GM12878 (cell line): ENCODE data around the gene SCAMP1. TPM values are rescaled to one million over a fixed set of nuclear protein-coding genes. Genes with fewer than 3 reads are reported as not detected.

Experiments used
- ATAC-seq: fragments of 200-7000 bp; cut with Tn5 transposase; 3 replicates; pipeline ENCODE4 v1.9.1; 2020; ENCODE audit warnings: mild to moderate bottlenecking, moderate library complexity
- BruUV-seq: library from RNA; stranded (reverse); fragments of 400-500 nt; replicated peaks from 2 replicates; lab custom pipeline; 2021; lab: Mats Ljungman, UMichigan
- CTCF ChIA-PET: fragments of 300-600 bp; sonication (Branson Sonifier 250); formaldehyde crosslinking; extraction: SDS; loops from one replicate; lab custom pipeline; 2021; ENCODE audit warnings: inconsistent platforms; lab: Yijun Ruan, JAX
- POLR2A ChIA-PET: fragments of 350-600 bp; formaldehyde crosslinking; extraction: SDS; loops from one replicate; lab custom pipeline; 2021; ENCODE audit warnings: inconsistent platforms; lab: Charles Lee
- RAD21 ChIA-PET: fragments of 300-600 bp; sonication (Branson Sonifier 250); formaldehyde crosslinking; loops from one replicate; lab custom pipeline; 2023; ENCODE audit warnings: antibody characterized with exemption; ENCODE audit not compliant: unreplicated experiment; lab: Charles Lee
- SMC1A ChIA-PET: fragments of 300-600 bp; sonication (Branson Sonifier 250); formaldehyde crosslinking; loops from one replicate; lab custom pipeline; 2023; ENCODE audit not compliant: unreplicated experiment, uncharacterized antibody; lab: Charles Lee
- DNase-seq: peaks from one replicate; pipeline ENCODE4 v3.0.0-alpha.2; 2011; ENCODE audit warnings: low read depth, low spot score
- FAIRE-seq: peaks from 3 replicates; lab custom pipeline; 2011; peaks lifted over from hg19 to GRCh38; lab: Jason Lieb, UNC
- H2AFZ ChIP-seq: 2 replicates; pipeline ENCODE4 v1.6.0; 2011; ENCODE audit warnings: low read depth, low read length, control low read depth; ENCODE audit not compliant: control insufficient read depth
- H3K27ac ChIP-seq: 2 replicates; pipeline ENCODE4 v1.5.1; 2011; ENCODE audit warnings: control low read depth; ENCODE audit not compliant: control insufficient read depth, insufficient read depth
- H3K27me3 ChIP-seq, 2 experiments: replicated peaks in 1 of 2; 2 replicates each; pipeline versions ENCODE4 v1.6.0 to v1.6.1; 2011; ENCODE audit warnings: low read length in 1 of 2; ENCODE audit not compliant: control insufficient read depth in 2 of 2, insufficient read depth in 2 of 2
- H3K36me3 ChIP-seq, 2 experiments: 2 replicates each; pipeline ENCODE4 v1.5.1; 2011; ENCODE audit warnings: low read length in 1 of 2; ENCODE audit not compliant: control insufficient read depth in 2 of 2, insufficient read depth in 2 of 2
- H3K4me1 ChIP-seq: 2 replicates; pipeline ENCODE4 v1.6.1; 2011; ENCODE audit warnings: mild to moderate bottlenecking, low read length, moderate library complexity, mixed read lengths; ENCODE audit not compliant: control insufficient read depth, insufficient read depth
- H3K4me2 ChIP-seq: 2 replicates; pipeline ENCODE4 v1.6.0; 2011; ENCODE audit warnings: control low read depth; ENCODE audit not compliant: control insufficient read depth, insufficient read depth
- H3K4me3 ChIP-seq: fragments of 200-600 bp; sonication (generic); 2 replicates; pipeline ENCODE4 v1.5.1; 2016
- H3K79me2 ChIP-seq: 2 replicates; pipeline ENCODE4 v1.6.0; 2011; ENCODE audit warnings: low read length; ENCODE audit not compliant: control insufficient read depth, insufficient read depth
- H3K9ac ChIP-seq: 2 replicates; pipeline ENCODE4 v1.8.0; 2011; ENCODE audit warnings: low read length, control low read depth, mixed read lengths; ENCODE audit not compliant: control insufficient read depth, insufficient read depth
- H3K9me3 ChIP-seq: replicated peaks from 3 replicates; pipeline ENCODE4 v1.5.1; 2011; ENCODE audit warnings: mild to moderate bottlenecking, low read length; ENCODE audit not compliant: control insufficient read depth, insufficient read depth
- H4K20me1 ChIP-seq: 2 replicates; pipeline ENCODE4 v1.6.0; 2011; ENCODE audit not compliant: control insufficient read depth, insufficient read depth
- ASH2L ChIP-seq: fragments of 300-600, 200-600 bp; sonication (generic); IDR thresholded peaks from 2 replicates; pipeline ENCODE4 v1.6.1; 2017; ENCODE audit warnings: low read depth, mild to moderate bottlenecking, borderline replicate concordance
- BMI1 ChIP-seq: fragments of 450-650 bp; IDR thresholded peaks from 2 replicates; pipeline ENCODE4 v1.6.1; 2016; ENCODE audit warnings: mild to moderate bottlenecking, moderate library complexity, borderline replicate concordance
- IKZF1 ChIP-seq: fragments of 450-650 bp; conservative IDR thresholded peaks from 2 replicates; pipeline ENCODE4 v1.6.1; 2017; ENCODE audit warnings: antibody characterized with exemption, mild to moderate bottlenecking
- LARP7 ChIP-seq: fragments of 450-650 bp; IDR thresholded peaks from 2 replicates; pipeline ENCODE4 v1.6.1; 2017; ENCODE audit warnings: mild to moderate bottlenecking
- MYC ChIP-seq: IDR thresholded peaks from 2 replicates; pipeline ENCODE4 v1.6.1; 2011; ENCODE audit warnings: mild to moderate bottlenecking, low read length, moderate library complexity, inconsistent platforms; ENCODE audit not compliant: insufficient read depth, insufficient replicate concordance, insufficient read length, severe bottlenecking
- NFIC ChIP-seq: IDR thresholded peaks from 2 replicates; pipeline ENCODE4 v1.6.1; 2012; ENCODE audit warnings: low read depth, mild to moderate bottlenecking, inconsistent platforms, low read length, moderate library complexity
- NFYA ChIP-seq: IDR thresholded peaks from 2 replicates; pipeline ENCODE4 v1.6.1; 2011; ENCODE audit warnings: low read depth, mild to moderate bottlenecking, low read length, improper control_type of control experiment, borderline replicate concordance
- PML ChIP-seq: IDR thresholded peaks from 2 replicates; pipeline ENCODE4 v1.6.1; 2012; ENCODE audit warnings: low read length, inconsistent platforms
- RCOR1 ChIP-seq: conservative IDR thresholded peaks from 2 replicates; pipeline ENCODE4 v1.6.1; 2012; ENCODE audit warnings: low read depth, low read length, improper control_type of control experiment
- SMAD5 ChIP-seq: IDR thresholded peaks from 2 replicates; pipeline ENCODE4 v1.6.1; 2016; ENCODE audit warnings: antibody characterized with exemption, low read depth
- SREBF2 ChIP-seq: IDR thresholded peaks from 2 replicates; pipeline ENCODE4 v1.6.1; 2012; ENCODE audit warnings: mild to moderate bottlenecking, low read length
- ZBTB33 ChIP-seq: fragments of 450-650 bp; IDR thresholded peaks from 2 replicates; pipeline ENCODE4 v1.6.1; 2017; ENCODE audit warnings: mild to moderate bottlenecking
- WGBS: methylation state at CpG from one replicate; pipeline ENCODE4 v1.1.6; 2016; ENCODE audit warnings: low lambda C conversion rate; ENCODE audit not compliant: insufficient replicate concordance, insufficient coverage; ENCODE audit errors: missing lambda C conversion rate; 5-methylcytosine and 5-hydroxymethylcytosine counted together
- in situ Hi-C: fragments of 300-500 bp; cut with MboI; formaldehyde crosslinking; loops from 9 replicates; pipeline ENCODE4 v1.14.3; 2018; ENCODE audit warnings: mixed read lengths
- intact Hi-C: fragments of 100-400 bp; cut with micrococcal nuclease; formaldehyde crosslinking; loops from one replicate; pipeline ENCODE4 v1.14.2; 2022; ENCODE audit not compliant: unreplicated experiment
- polyA plus RNA-seq, 11 experiments: library from polyadenylated mRNA; depleted of rRNA in 4 of 11; unstranded in 6 of 11; stranded (reverse) in 5 of 11; fragments of >200 nt; fragmentation: Nextera tagmentation in 4 of 11; fragmentation: Illumina TruSeq in 1 of 11; extraction: Ambion mirVana in 4 of 11; extraction: Trizol in 1 of 11; gene quantifications; 1 replicate in 1 of 11; 2 replicates in 10 of 11; pipeline versions ENCODE4 v1.2.1 to v1.2.3, GENCODE V29; 2011 to 2016; ENCODE audit warnings: inconsistent platforms in 2 of 11, missing spikeins in 2 of 11, low read depth in 1 of 11
- total RNA-seq, 4 experiments: library from RNA; depleted of rRNA in 3 of 4; stranded (reverse); fragments of >200 nt in 3 of 4; fragmentation: Illumina TruSeq in 1 of 4; extraction: Trizol in 1 of 4; gene quantifications; 2 replicates each; pipeline versions ENCODE4 v1.2.1 to v1.2.3, GENCODE V29; 2013 to 2021
- TF ChIP-seq, protein P1 (sequence below): fragments of 450-650 bp; IDR thresholded peaks from 2 replicates; pipeline ENCODE4 v1.6.1; 2017; ENCODE audit warnings: mild to moderate bottlenecking, low read depth, inconsistent platforms; ENCODE audit not compliant: poor library complexity, severe bottlenecking

The SCAMP1 gene
- total and polyA plus RNA-seq, 10 of the 15 experiments (the other 5 are each of a cell fraction or from before 2014, with no cell fraction given) = 6.4 to 27.9 (median 20.0) TPM

- Histone ChIP-seq H3K4me3 (no peak overlapping the region), H3K79me2 (no peaks in the 10 kb centered on the region), H3K4me2 (no peak overlapping the region), H3K4me1 (peaks cover 5% of the 10 kb centered on the region), H3K36me3 (no peaks in the 10 kb centered on the region), H3K9ac (no peak overlapping the region), H3K27ac (no peak overlapping the region), H3K27me3 (no peaks in the 10 kb centered on the region), H4K20me1 (no peaks in the 10 kb centered on the region), H2AFZ (no peak overlapping the region), H3K9me3 (peaks cover 6% of the 10 kb centered on the region)
- POLR2A ChIA-PET = interaction anchor here (0.6 kb wide), 1 partner anchor 738 kb away, joined by 5 read pairs; no protein-coding TSS in a partner anchor
- FAIRE-seq = no peak
- no peak for DNase-seq
- ATAC-seq = no peak
- TF ChIP-seq RCOR1 (no peak), LARP7 (no peak), ASH2L (no peak), PML (no peak), ZBTB33 (no peak), SMAD5 (no peak), SREBF2 (no peak), NFYA (no peak), BMI1 (no peak), NFIC (no peak), MYC (no peak), IKZF1 (no peak)
- TF ChIP-seq, protein P1, sequence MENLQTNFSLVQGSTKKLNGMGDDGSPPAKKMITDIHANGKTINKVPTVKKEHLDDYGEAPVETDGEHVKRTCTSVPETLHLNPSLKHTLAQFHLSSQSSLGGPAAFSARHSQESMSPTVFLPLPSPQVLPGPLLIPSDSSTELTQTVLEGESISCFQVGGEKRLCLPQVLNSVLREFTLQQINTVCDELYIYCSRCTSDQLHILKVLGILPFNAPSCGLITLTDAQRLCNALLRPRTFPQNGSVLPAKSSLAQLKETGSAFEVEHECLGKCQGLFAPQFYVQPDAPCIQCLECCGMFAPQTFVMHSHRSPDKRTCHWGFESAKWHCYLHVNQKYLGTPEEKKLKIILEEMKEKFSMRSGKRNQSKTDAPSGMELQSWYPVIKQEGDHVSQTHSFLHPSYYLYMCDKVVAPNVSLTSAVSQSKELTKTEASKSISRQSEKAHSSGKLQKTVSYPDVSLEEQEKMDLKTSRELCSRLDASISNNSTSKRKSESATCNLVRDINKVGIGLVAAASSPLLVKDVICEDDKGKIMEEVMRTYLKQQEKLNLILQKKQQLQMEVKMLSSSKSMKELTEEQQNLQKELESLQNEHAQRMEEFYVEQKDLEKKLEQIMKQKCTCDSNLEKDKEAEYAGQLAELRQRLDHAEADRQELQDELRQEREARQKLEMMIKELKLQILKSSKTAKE = no peak
- 34% methylated on average over 3 of the region's 3 CpGs for WGBS
- SMC1A ChIA-PET = interaction anchor here (0.5 to 0.7 kb wide), 2 partner anchors 57 to 367 kb away, joined by 3 read pairs; no protein-coding TSS in a partner anchor
- RAD21 ChIA-PET = no interaction called here
- CTCF ChIA-PET = interaction anchor here (1.4 kb wide), 1 partner anchor 17 kb away, joined by 5 read pairs; no protein-coding TSS in a partner anchor
- intact Hi-C loops (no loop called here), in situ Hi-C loops (no loop called here)
- BruUV-seq = no TSS peak
These were observed 19.0 kb upstream of the SCAMP1 start for GRCh38 chr5:78341440-78341839.
